Psoas muscle (tissue), 8 donors: ENCODE results near the gene RBM20. TPM values are rescaled to one million over a fixed set of nuclear protein-coding genes. Genes with fewer than 3 reads are reported as not detected.
"Not testable (repeated sequence)": the region's sequence is repeated elsewhere in the genome, so short reads cannot be mapped to it uniquely, and the experiment has no call there.

ENCODE experiments used
- ATAC-seq, 4 donors: fragments of 200-7000 bp; cut with Tn5 transposase; one replicate each; pipeline ENCODE4 v1.9.1; 2020; ENCODE audit warnings: moderate library complexity in 3 of 4, mild to moderate bottlenecking in 2 of 4
- DNase-seq, 2 donors: peaks; one replicate each; pipeline ENCODE4 v3.0.0-alpha.2; 2020
- H3K27ac ChIP-seq: fragments of 200-600 bp; one replicate; pipeline ENCODE4 v1.8.0; 2022
- H3K27me3 ChIP-seq, 3 donors: fragments of 200-600 bp in 1 of 3; one replicate each; pipeline versions ENCODE4 v1.6.1 to v1.8.0; 2013 to 2022; ENCODE audit warnings: low read length in 2 of 3, mild to moderate bottlenecking in 2 of 3, moderate library complexity in 1 of 3; ENCODE audit not compliant: insufficient read depth in 3 of 3
- H3K36me3 ChIP-seq, 2 donors: fragments of 200-600 bp in 1 of 2; one replicate each; pipeline versions ENCODE4 v1.6.1 to v1.8.0; 2013 to 2022; ENCODE audit warnings: low read depth in 1 of 2, mild to moderate bottlenecking in 1 of 2, moderate library complexity in 1 of 2; ENCODE audit not compliant: insufficient read depth in 1 of 2
- H3K4me1 ChIP-seq: fragments of 200-600 bp; one replicate; pipeline ENCODE4 v1.8.0; 2022
- H3K4me3 ChIP-seq: fragments of 200-600 bp; one replicate; pipeline ENCODE4 v1.8.0; 2022; ENCODE audit warnings: mild to moderate bottlenecking
- H3K9me3 ChIP-seq: fragments of 200-600 bp; one replicate; pipeline ENCODE4 v1.8.0; 2022
- WGBS, 3 donors: extraction: QIAGEN DNeasy Blood & Tissue Kit; methylation state at CpG; one replicate each; pipeline versions ENCODE4 v1.1.6 to v1.1.7; 2013; 5-methylcytosine and 5-hydroxymethylcytosine counted together
- intact Hi-C, 2 donors: fragments of 100-400 bp; cut with DNase I; formaldehyde crosslinking; loops; one replicate each; pipeline versions ENCODE4 v1.11.0 to v1.14.2; 2022
- polyA plus RNA-seq, 3 donors: library from polyadenylated mRNA; stranded (reverse); fragments of 200-250 nt; gene quantifications; one replicate each; pipeline ENCODE4 v1.2.3, GENCODE V29; 2013
- total RNA-seq, 4 donors: library from RNA; stranded (reverse); fragmentation: NEBNext Ultra II Directional in 2 of 4; extraction: Animal tissue kit (Norgen Biotek cat#: 25700) in 2 of 4; gene quantifications; one replicate each; pipeline versions ENCODE4 v1.2.1 to v1.2.4, GENCODE V29; 2021 to 2023
- TF ChIP-seq, protein P1 (sequence below): fragments of 200-600 bp; IDR thresholded peaks from one replicate; pipeline ENCODE4 v1.8.0; 2022; ENCODE audit warnings: antibody characterized with exemption
- donor health status: healthy with polysubstance abuse.
- donor health status: DM: no; HTN: no; CAD: no; lungs with moderate emphysema.
- donor health status: Bipolar disorder and iron deficiency.
- donor health status: healthy.
- donor health status: DM: yes; HTN: yes; CAD: no.
- donor health status: DM: no; HTN: no; CAD: no.
- donor health status: DM: no; HTN: no; CAD: no.
- donor health status: DM: yes; HTN: yes; CAD: no.

Gene RBM20
- total and polyA plus RNA-seq, 7 donors: 1.6 to 48.8 (median 14.2) TPM

GRCh38 chr10:110664483-110665420, 20.6 kb downstream of the RBM20 start:
- TF ChIP-seq, protein P1, sequence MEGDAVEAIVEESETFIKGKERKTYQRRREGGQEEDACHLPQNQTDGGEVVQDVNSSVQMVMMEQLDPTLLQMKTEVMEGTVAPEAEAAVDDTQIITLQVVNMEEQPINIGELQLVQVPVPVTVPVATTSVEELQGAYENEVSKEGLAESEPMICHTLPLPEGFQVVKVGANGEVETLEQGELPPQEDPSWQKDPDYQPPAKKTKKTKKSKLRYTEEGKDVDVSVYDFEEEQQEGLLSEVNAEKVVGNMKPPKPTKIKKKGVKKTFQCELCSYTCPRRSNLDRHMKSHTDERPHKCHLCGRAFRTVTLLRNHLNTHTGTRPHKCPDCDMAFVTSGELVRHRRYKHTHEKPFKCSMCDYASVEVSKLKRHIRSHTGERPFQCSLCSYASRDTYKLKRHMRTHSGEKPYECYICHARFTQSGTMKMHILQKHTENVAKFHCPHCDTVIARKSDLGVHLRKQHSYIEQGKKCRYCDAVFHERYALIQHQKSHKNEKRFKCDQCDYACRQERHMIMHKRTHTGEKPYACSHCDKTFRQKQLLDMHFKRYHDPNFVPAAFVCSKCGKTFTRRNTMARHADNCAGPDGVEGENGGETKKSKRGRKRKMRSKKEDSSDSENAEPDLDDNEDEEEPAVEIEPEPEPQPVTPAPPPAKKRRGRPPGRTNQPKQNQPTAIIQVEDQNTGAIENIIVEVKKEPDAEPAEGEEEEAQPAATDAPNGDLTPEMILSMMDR: no peak
- ATAC-seq (peak; percentile 33 to 68 (median 60)), DNase-seq (peak in 1 of 2 donors; percentile 70)
- H3K36me3 ChIP-seq: no peaks in the 10 kb centered on the region
- 49 to 66% (median 52%) methylated on average over 10 of the region's 10 CpGs for WGBS, 3 donors
- H3K27ac ChIP-seq: peak overlapping the region; percentile 97
- no peaks in the 10 kb centered on the region for H3K9me3 ChIP-seq
- intact Hi-C loops: loop anchor here in 1 of 2 donors (5.0 kb wide), 1 partner anchor 68 kb away; no protein-coding TSS in a partner anchor
- peak overlapping the region; percentile 43 for H3K4me3 ChIP-seq
- no peaks in the 10 kb centered on the region for H3K27me3 ChIP-seq
- H3K4me1 ChIP-seq: peaks cover 48% of the 10 kb centered on the region

DNA sequence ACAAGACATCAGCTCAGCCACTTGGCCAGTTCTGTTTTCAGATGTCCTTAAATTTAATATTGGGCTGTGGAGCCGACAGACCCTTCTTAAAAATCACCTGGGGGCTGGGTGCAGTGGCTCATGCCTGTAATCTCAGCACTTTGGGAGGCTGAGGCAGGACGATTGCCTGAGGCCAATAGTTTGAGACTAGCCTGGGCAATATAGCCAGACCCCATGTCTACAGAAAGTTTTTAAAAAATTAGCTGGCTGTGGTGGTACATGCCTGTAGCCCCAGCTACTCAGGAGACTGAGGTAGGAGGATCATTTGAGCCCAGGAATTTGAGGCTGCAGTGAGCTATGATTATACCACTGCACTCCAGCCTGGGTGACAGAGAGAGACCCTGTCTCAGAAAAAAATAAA, 22.1 kb downstream of the RBM20 start:
- not testable (repeated sequence) for DNase-seq, H3K27me3 ChIP-seq, ATAC-seq, H3K36me3 ChIP-seq, H3K9me3 ChIP-seq, H3K4me3 ChIP-seq
- intact Hi-C loops: loop anchor here in 1 of 2 donors (5.0 kb wide), 1 partner anchor 66 kb away; no protein-coding TSS in a partner anchor
- H3K27ac ChIP-seq: peak overlapping the region; percentile 97
- H3K4me1 ChIP-seq: peaks cover 59% of the 10 kb centered on the region
- 48 to 72% (median 53%) methylated on average over 2 of the region's 2 CpGs for WGBS, 3 donors

GRCh38 chr10:110666673-110667072, 22.5 kb downstream of the RBM20 start:
- Histone ChIP-seq H3K9me3 (no peaks in the 10 kb centered on the region), H3K27me3 (no peaks in the 10 kb centered on the region), H3K4me3 (no peak overlapping the region), H3K27ac (peak overlapping the region; percentile 97), H3K36me3 (no peaks in the 10 kb centered on the region), H3K4me1 (peaks cover 62% of the 10 kb centered on the region)
- DNase-seq: no peak
- WGBS, 3 donors: 89 to 93% (median 90%) methylated on average over 3 of the region's 3 CpGs
- no peak for ATAC-seq
- TF ChIP-seq, protein P1: no peak
- intact Hi-C loops: loop anchor here in 1 of 2 donors (5.0 kb wide), 1 partner anchor 66 kb away; no protein-coding TSS in a partner anchor

DNA sequence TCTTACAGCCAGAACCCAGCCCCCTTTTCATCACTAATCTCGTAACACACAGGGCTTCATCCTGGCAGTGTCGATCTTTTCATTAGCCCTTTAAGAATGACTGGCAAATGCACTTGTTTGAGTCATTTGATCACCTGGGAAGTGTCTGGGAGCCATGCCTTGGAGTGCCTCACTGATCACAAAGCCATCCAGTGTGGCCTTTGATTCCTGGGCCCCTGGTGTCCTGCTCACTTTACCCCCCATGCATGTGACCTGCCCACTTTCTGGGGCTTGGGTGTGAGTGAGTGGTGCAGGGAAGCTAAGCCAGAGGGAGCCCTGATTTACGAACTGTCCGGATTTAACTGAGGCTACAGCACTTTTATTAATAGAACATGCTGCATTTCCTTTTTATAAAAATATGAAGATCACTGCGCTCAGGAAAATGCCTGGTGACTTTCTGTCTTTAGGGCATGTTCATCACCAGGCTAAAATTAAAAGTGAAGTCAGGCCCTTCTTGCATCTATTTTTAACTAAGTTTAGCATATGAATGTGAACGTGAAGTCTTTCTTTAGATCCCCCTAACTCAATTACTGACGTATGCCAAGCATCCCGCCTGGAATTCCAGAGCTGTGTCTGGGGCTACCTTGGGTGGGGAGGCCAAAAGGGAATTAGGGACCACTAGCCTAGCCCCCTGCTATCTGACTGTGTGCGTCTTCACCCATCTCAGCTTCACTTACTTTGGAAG, 23.6 kb downstream of the RBM20 start:
- H3K36me3 ChIP-seq: no peaks in the 10 kb centered on the region
- WGBS, 3 donors: 20 to 36% (median 23%) methylated on average over 9 of the region's 9 CpGs
- peak; percentile 21 to 77 for DNase-seq
- intact Hi-C loops: loop anchor here in 1 of 2 donors (5.0 kb wide), 1 partner anchor 65 kb away; no protein-coding TSS in a partner anchor
- TF ChIP-seq, protein P1: no peak
- H3K27me3 ChIP-seq: no peaks in the 10 kb centered on the region
- H3K4me3 ChIP-seq: peak overlapping the region; percentile 34
- peak; percentile 70 to 86 (median 80) for ATAC-seq
- peaks cover 59% of the 10 kb centered on the region for H3K4me1 ChIP-seq
- no peaks in the 10 kb centered on the region for H3K9me3 ChIP-seq
- peak overlapping the region; percentile 97 for H3K27ac ChIP-seq

- intact Hi-C loops: loop anchor here in 1 of 2 donors (5.0 kb wide), 1 partner anchor 64 kb away; no protein-coding TSS in a partner anchor
- Histone ChIP-seq H3K4me1 (peaks cover 60% of the 10 kb centered on the region), H3K9me3 (no peaks in the 10 kb centered on the region), H3K27ac (peak overlapping the region; percentile 97), H3K36me3 (no peaks in the 10 kb centered on the region), H3K4me3 (peak overlapping the region; percentile 34), H3K27me3 (no peaks in the 10 kb centered on the region)
- ATAC-seq (no peak), DNase-seq (no peak)
- TF ChIP-seq, protein P1: no peak
- 32 to 51% (median 36%) methylated on average over 5 of the region's 5 CpGs for WGBS, 3 donors
These were observed 24.3 kb downstream of the RBM20 start for GRCh38 chr10:110668443-110668842.
